Liver (tissue), 3 donors: ENCODE data around the gene GABBR2.

Source experiments
- CTCF ChIP-seq: fragments of 150-350 bp; IDR thresholded peaks from 2 replicates; pipeline ENCODE4 v1.5.1; 2017; ENCODE audit warnings: improper control_type of control experiment, low read depth, low read length; ENCODE audit not compliant: missing input control
- EGR1 ChIP-seq, 2 donors: IDR thresholded peaks; 2 replicates each; pipeline ENCODE4 v1.6.1; 2016 to 2018; ENCODE audit warnings: antibody characterized with exemption in 2 of 2, low read depth in 2 of 2
- JUND ChIP-seq, 2 donors: IDR thresholded peaks; 2 replicates each; pipeline ENCODE4 v1.6.1; 2016; ENCODE audit warnings: antibody characterized with exemption in 2 of 2
- MAX ChIP-seq: IDR thresholded peaks from 2 replicates; pipeline ENCODE4 v1.6.1; 2016; ENCODE audit warnings: antibody characterized with exemption
- REST ChIP-seq: IDR thresholded peaks from 2 replicates; pipeline ENCODE4 v1.6.1; 2016; ENCODE audit warnings: antibody characterized with exemption, mild to moderate bottlenecking
- TAF1 ChIP-seq: conservative IDR thresholded peaks from 2 replicates; pipeline ENCODE4 v1.6.1; 2016; ENCODE audit warnings: antibody characterized with exemption, mild to moderate bottlenecking
- YY1 ChIP-seq: IDR thresholded peaks from 2 replicates; pipeline ENCODE4 v1.6.1; 2016; ENCODE audit warnings: antibody characterized with exemption, mild to moderate bottlenecking
- donor health status: healthy.
- donor health status: healthy.

- TF ChIP-seq MAX: no peak
- no peak for TF ChIP-seq CTCF
- no peak for TF ChIP-seq YY1
- TF ChIP-seq REST: no peak
- no peak for TF ChIP-seq JUND (IDR thresholded peaks at IDR 0.05)
- no peak for TF ChIP-seq TAF1
- no peak for TF ChIP-seq EGR1 (IDR thresholded peaks at IDR 0.05; ENCODE audit: low read depth in 2 of 2)
These were observed 307.4 kb downstream of the GABBR2 start for GRCh38 chr9:98401140-98402018.
